ENCODE measurements around the gene WDR54.
"Not testable (repeated sequence)": the region's sequence is repeated elsewhere in the genome, so short reads cannot be mapped to it uniquely, and the experiment has no call there.

Gene WDR54

DNA sequence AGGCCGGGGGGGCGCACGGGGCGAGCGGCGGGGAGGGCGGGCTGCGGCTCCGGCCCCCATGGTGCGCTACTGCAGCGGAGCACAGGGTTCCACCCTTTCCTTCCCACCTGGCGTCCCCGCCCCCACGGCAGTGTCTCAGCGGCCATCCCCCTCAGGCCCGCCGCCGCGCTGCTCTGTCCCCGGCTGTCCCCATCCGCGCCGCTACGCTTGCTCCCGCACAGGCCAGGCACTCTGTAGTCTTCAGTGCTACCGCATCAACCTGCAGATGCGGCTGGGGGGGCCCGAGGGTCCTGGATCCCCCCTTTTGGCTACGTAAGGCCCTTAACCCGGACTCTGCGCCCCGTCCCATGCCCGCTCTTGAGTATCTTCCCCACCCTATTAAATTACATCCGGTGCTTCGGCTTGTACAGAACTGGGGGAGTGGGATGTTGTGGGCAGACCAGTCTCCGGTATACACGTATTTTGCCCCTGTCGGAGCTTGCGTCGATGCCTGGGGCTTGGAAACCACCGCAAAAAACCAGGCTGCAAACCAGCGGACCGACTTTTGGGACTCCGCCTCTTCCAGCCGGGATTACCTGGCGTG is 36.1 kb downstream of the WDR54 start:
- Histone ChIP-seq H3K27ac (ENCODE audit: low read length) (peak overlapping the region; percentile 86), H3K4me3 (ENCODE audit: low read depth in 1 of 2, low read length in 2 of 2) (peak overlapping the region; percentile 38 to 77; a peak in 3 of 4 replicates), H3K4me2 (ENCODE audit: insufficient read depth, low read length) (peak overlapping the region; percentile 95), H3K27me3 (ENCODE audit: insufficient read depth, low read length, poor library complexity) (no peaks in the 10 kb centered on the region), H3K79me2 (ENCODE audit: insufficient read depth, low read length) (peaks cover 35% of the 10 kb centered on the region), H3K9me3 (ENCODE audit: insufficient read depth, low read length, severe bottlenecking) (no peaks in the 10 kb centered on the region), H3K9ac (ENCODE audit: low read depth, low read length) (peak overlapping the region; percentile 78), H3K4me1 (ENCODE audit: insufficient read depth, low read length) (peaks cover 55% of the 10 kb centered on the region), H4K20me1 (ENCODE audit: insufficient read depth, low read length) (no peaks in the 10 kb centered on the region; the same call in 1 of the 2 replicates), H2AFZ (ENCODE audit: low read depth, low read length) (peak overlapping the region; percentile 69), H3K36me3 (ENCODE audit: insufficient read depth, low read length) (peaks cover 25% of the 10 kb centered on the region)
- TF ChIP-seq EZH2 (IDR thresholded peaks at IDR 0.05; ENCODE audit: borderline replicate concordance, low read depth, low read length, severe bottlenecking), result no peak
- TF ChIP-seq, protein P1, sequence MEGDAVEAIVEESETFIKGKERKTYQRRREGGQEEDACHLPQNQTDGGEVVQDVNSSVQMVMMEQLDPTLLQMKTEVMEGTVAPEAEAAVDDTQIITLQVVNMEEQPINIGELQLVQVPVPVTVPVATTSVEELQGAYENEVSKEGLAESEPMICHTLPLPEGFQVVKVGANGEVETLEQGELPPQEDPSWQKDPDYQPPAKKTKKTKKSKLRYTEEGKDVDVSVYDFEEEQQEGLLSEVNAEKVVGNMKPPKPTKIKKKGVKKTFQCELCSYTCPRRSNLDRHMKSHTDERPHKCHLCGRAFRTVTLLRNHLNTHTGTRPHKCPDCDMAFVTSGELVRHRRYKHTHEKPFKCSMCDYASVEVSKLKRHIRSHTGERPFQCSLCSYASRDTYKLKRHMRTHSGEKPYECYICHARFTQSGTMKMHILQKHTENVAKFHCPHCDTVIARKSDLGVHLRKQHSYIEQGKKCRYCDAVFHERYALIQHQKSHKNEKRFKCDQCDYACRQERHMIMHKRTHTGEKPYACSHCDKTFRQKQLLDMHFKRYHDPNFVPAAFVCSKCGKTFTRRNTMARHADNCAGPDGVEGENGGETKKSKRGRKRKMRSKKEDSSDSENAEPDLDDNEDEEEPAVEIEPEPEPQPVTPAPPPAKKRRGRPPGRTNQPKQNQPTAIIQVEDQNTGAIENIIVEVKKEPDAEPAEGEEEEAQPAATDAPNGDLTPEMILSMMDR (IDR thresholded peaks at IDR 0.05; ENCODE audit: borderline replicate concordance, extremely low read depth, low read length, poor library complexity, severe bottlenecking), result no peak
- peak; percentile 83 for DNase-seq
- ATAC-seq (ENCODE audit: insufficient read depth, low read depth), result peak; percentile 44

DNA sequence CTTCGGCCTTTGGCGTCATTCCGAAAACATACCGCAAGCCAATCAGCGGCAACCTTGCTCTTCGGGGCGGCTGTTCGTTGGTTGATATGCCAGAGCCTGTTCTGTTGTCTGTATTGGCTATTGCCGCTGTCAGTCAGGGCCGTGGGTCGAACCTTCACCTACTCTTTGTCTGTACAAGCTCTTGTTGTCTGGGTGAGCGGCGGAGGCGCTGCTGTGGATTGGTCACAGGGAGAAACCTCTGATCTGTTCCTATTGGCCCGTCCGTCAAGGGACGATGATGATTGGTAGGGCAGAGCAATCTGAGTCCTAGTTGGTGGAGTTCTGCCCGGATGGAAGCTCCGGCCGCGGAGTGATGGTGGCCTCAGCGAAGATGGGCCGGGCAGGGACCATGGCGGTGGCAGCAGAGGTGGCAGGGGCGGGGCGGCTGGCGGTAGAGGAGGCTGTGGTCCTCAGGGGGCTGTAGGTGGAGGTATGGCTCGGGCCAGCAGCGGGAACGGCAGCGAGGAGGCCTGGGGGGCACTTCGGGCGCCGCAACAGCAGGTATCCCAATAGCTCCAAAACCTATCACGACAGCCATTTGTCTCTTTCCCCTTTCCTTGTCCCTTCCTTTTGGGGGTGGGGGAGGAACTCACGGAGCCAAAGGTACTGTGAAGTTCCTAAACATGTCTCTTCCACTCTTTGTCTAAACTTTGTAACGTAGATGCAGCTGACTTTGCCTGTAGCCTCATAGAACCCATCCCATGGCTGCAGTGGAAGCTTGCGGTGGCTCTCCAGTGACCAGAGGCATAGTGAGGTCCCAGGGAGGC is 36.8 kb downstream of the WDR54 start, which contains the start of gene WBP1:
WBP1 (plus strand) TSS at position 307 of the 806 bp plus-strand sequence; CDS start at position 472, 165 bp downstream.
- Histone ChIP-seq H3K4me3 (ENCODE audit: low read depth in 1 of 2, low read length in 2 of 2) (peak within 1 kb of the TSS; percentile 77 to 94), H3K9ac (ENCODE audit: low read depth, low read length) (peak within 1 kb of the TSS; percentile 86), H2AFZ (ENCODE audit: low read depth, low read length) (peak within 1 kb of the TSS; percentile 72), H3K9me3 (ENCODE audit: insufficient read depth, low read length, severe bottlenecking) (no peaks in the 10 kb centered on the region), H3K36me3 (ENCODE audit: insufficient read depth, low read length) (peaks cover 32% of the 10 kb centered on the region), H3K79me2 (ENCODE audit: insufficient read depth, low read length) (peaks cover 40% of the 10 kb centered on the region), H3K4me1 (ENCODE audit: insufficient read depth, low read length) (peaks cover 55% of the 10 kb centered on the region), H4K20me1 (ENCODE audit: insufficient read depth, low read length) (peaks cover 3% of the 10 kb centered on the region), H3K27ac (ENCODE audit: low read length) (peak within 1 kb of the TSS; percentile 88), H3K27me3 (ENCODE audit: insufficient read depth, low read length, poor library complexity) (no peaks in the 10 kb centered on the region), H3K4me2 (ENCODE audit: insufficient read depth, low read length) (peak within 1 kb of the TSS; percentile 97)
- DNase-seq (peak; percentile 100), ATAC-seq (ENCODE audit: insufficient read depth, low read depth) (peak; percentile 87)
- TF ChIP-seq, protein P1 (IDR thresholded peaks at IDR 0.05; ENCODE audit: borderline replicate concordance, extremely low read depth, low read length, poor library complexity, severe bottlenecking), result no peak
- no peak for TF ChIP-seq EZH2 (IDR thresholded peaks at IDR 0.05; ENCODE audit: borderline replicate concordance, low read depth, low read length, severe bottlenecking)

DNA sequence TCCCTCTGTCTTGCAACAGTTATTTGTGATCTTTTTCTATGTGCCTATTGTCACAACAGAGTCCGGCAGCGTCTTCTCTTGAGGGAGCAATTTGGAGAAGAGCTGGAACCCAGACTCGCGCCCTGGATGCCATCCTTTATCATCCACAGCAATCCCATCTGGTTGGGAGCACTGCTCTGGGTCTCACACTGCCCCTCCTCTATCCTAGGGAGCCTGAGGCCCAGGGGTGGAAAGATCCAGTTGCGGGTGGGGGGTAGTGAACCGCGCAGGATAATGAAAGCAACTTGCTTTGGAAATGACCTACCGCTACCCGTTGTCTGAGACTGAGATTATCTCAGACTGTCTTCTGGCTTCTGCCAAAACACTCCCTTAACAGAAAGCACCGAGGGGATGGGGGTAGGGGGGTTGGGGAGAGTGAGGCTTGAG is 37.4 kb downstream of the WDR54 start:
- peaks cover 57% of the 10 kb centered on the region for H3K4me1 ChIP-seq (ENCODE audit: insufficient read depth, low read length)
- peak overlapping the region; percentile 88 for H3K27ac ChIP-seq (ENCODE audit: low read length)
- peak overlapping the region; percentile 72 for H2AFZ ChIP-seq (ENCODE audit: low read depth, low read length)
- DNase-seq (no peak), ATAC-seq (ENCODE audit: insufficient read depth, low read depth) (no peak)
- peak overlapping the region; percentile 86 for H3K9ac ChIP-seq (ENCODE audit: low read depth, low read length)
- H3K9me3 ChIP-seq (ENCODE audit: insufficient read depth, low read length, severe bottlenecking), result no peaks in the 10 kb centered on the region
- peaks cover 33% of the 10 kb centered on the region for H3K36me3 ChIP-seq (ENCODE audit: insufficient read depth, low read length)
- H3K27me3 ChIP-seq (ENCODE audit: insufficient read depth, low read length, poor library complexity), result no peaks in the 10 kb centered on the region
- peak overlapping the region; percentile 97 for H3K4me2 ChIP-seq (ENCODE audit: insufficient read depth, low read length)
- peaks cover 4% of the 10 kb centered on the region for H4K20me1 ChIP-seq (ENCODE audit: insufficient read depth, low read length)
- TF ChIP-seq, protein P1 (IDR thresholded peaks at IDR 0.05; ENCODE audit: borderline replicate concordance, extremely low read depth, low read length, poor library complexity, severe bottlenecking), result no peak
- no peak for TF ChIP-seq EZH2 (IDR thresholded peaks at IDR 0.05; ENCODE audit: borderline replicate concordance, low read depth, low read length, severe bottlenecking)
- H3K79me2 ChIP-seq (ENCODE audit: insufficient read depth, low read length), result peaks cover 44% of the 10 kb centered on the region
- H3K4me3 ChIP-seq (ENCODE audit: low read depth in 1 of 2, low read length in 2 of 2), result peak overlapping the region; percentile 77 to 94

DNA sequence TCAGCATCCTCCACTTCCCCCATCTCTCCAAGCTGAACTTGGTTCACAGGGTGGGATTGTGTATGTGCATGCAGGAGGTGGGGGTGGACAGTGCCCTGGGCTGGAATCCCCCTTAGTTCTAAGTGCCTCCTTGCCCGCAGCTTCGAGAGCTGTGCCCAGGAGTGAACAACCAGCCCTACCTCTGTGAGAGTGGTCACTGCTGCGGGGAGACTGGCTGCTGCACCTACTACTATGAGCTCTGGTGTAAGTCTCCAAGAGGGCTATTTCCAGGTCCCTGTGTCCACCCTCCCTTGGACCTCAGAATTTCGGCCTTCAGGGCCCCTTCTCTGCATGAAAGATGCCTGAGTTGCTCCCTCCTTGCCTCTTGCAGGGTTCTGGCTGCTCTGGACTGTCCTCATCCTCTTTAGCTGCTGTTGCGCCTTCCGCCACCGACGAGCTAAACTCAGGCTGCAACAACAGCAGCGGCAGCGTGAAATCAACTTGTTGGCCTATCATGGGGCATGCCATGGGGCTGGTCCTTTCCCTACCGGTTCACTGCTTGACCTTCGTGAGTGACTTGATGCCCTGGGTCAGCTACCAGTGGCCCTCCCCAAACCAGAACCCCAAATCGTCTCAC is 38.1 kb downstream of the WDR54 start:
- not testable (repeated sequence) for H4K20me1 ChIP-seq (ENCODE audit: insufficient read depth, low read length); DNase-seq; H3K9me3 ChIP-seq (ENCODE audit: insufficient read depth, low read length, severe bottlenecking); H2AFZ ChIP-seq (ENCODE audit: low read depth, low read length); H3K27me3 ChIP-seq (ENCODE audit: insufficient read depth, low read length, poor library complexity); ATAC-seq (ENCODE audit: insufficient read depth, low read depth)
- Histone ChIP-seq H3K79me2 (ENCODE audit: insufficient read depth, low read length) (peaks cover 51% of the 10 kb centered on the region), H3K4me2 (ENCODE audit: insufficient read depth, low read length) (peak overlapping the region; percentile 97), H3K4me1 (ENCODE audit: insufficient read depth, low read length) (peaks cover 58% of the 10 kb centered on the region), H3K9ac (ENCODE audit: low read depth, low read length) (peak overlapping the region; percentile 86), H3K27ac (ENCODE audit: low read length) (peak overlapping the region; percentile 48), H3K36me3 (ENCODE audit: insufficient read depth, low read length) (peaks cover 33% of the 10 kb centered on the region), H3K4me3 (ENCODE audit: low read depth in 1 of 2, low read length in 2 of 2) (peak overlapping the region in 1 of 2 experiments; percentile 77; a peak in 2 of 4 replicates)

DNA sequence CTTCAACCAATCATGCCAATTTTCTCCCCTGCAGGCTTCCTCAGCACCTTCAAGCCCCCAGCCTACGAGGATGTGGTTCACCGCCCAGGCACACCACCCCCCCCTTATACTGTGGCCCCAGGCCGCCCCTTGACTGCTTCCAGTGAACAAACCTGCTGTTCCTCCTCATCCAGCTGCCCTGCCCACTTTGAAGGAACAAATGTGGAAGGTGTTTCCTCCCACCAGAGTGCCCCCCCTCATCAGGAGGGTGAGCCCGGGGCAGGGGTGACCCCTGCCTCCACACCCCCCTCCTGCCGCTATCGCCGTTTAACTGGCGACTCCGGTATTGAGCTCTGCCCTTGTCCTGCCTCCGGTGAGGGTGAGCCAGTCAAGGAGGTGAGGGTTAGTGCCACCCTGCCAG is 38.7 kb downstream of the WDR54 start:
- H3K79me2 ChIP-seq (ENCODE audit: insufficient read depth, low read length), result peaks cover 54% of the 10 kb centered on the region

More for the DNA sequence above, 38.7 kb downstream of the WDR54 start:
- H3K9me3 ChIP-seq (ENCODE audit: insufficient read depth, low read length, severe bottlenecking); ATAC-seq (ENCODE audit: insufficient read depth, low read depth); DNase-seq; H4K20me1 ChIP-seq (ENCODE audit: insufficient read depth, low read length); H3K4me3 ChIP-seq (ENCODE audit: low read depth in 1 of 2, low read length in 2 of 2); H3K27ac ChIP-seq (ENCODE audit: low read length); H3K27me3 ChIP-seq (ENCODE audit: insufficient read depth, low read length, poor library complexity); H2AFZ ChIP-seq (ENCODE audit: low read depth, low read length); H3K9ac ChIP-seq (ENCODE audit: low read depth, low read length): not testable (repeated sequence)
- H3K4me2 ChIP-seq (ENCODE audit: insufficient read depth, low read length), result peak overlapping the region; percentile 97; the same call in 1 of the 2 replicates
- H3K36me3 ChIP-seq (ENCODE audit: insufficient read depth, low read length), result peaks cover 33% of the 10 kb centered on the region
- H3K4me1 ChIP-seq (ENCODE audit: insufficient read depth, low read length), result peaks cover 55% of the 10 kb centered on the region

All from DND-41 (cell line).